ENCODE results near the gene LRP1. TPM values are rescaled to one million over a fixed set of nuclear protein-coding genes. Genes with fewer than 3 reads are reported as not detected.

The LRP1 gene
- total RNA-seq, 1 experiment from 2014 or later, result 9.0 TPM

- intact Hi-C loops (cut with micrococcal nuclease; ENCODE audit: unreplicated experiment), result no loop called here
- H3K36me3 ChIP-seq (ENCODE audit: control insufficient read depth, insufficient read depth, low read length), result no peaks in the 10 kb centered on the region
- H3K27me3 ChIP-seq (ENCODE audit: control insufficient read depth, insufficient read depth, low read length), result no peaks in the 10 kb centered on the region
- H3K4me1 ChIP-seq (ENCODE audit: control insufficient read depth, insufficient read depth, low read length), result no peaks in the 10 kb centered on the region
- H3K4me3 ChIP-seq (ENCODE audit: low read depth in 2 of 2, low read length in 2 of 2), result no peak overlapping the region
- no peak overlapping the region for H3K27ac ChIP-seq (ENCODE audit: low read length)
- no peaks in the 10 kb centered on the region for H3K9me3 ChIP-seq (ENCODE audit: control insufficient read depth, insufficient read depth, low read depth, low read length)
- in situ Hi-C loops (cut with HindIII; ENCODE audit: low pct_unique_long_range_greater_than_20kb, low sequenced_read_pairs), result no loop called here
- ChIA-PET POLR2A (no interaction called here), CTCF (no interaction called here)
- no TSS peak for BruUV-seq (replicated peaks)
- TF ChIP-seq TCF7L2 (IDR thresholded peaks at IDR 0.05; ENCODE audit: low read depth, low read length), result no peak
- TF ChIP-seq CTCF (IDR thresholded peaks at IDR 0.05), result no peak
- no peak for TF ChIP-seq SIN3A (IDR thresholded peaks at IDR 0.05; ENCODE audit: borderline replicate concordance, insufficient read depth, low read depth, low read length)
- TF ChIP-seq POLR2AphosphoS5 (IDR thresholded peaks at IDR 0.05; ENCODE audit: low read depth, low read length), result no peak
- no peak for TF ChIP-seq REST (IDR thresholded peaks at IDR 0.05; ENCODE audit: insufficient read depth in 1 of 2, low read depth in 2 of 2, low read length in 1 of 2)
- DNase-seq (ENCODE audit: low read depth, low spot score), result no peak
- no peak for ATAC-seq
These were observed 66.0 kb downstream of the LRP1 start for GRCh38 chr12:57194253-57194652.

DNA sequence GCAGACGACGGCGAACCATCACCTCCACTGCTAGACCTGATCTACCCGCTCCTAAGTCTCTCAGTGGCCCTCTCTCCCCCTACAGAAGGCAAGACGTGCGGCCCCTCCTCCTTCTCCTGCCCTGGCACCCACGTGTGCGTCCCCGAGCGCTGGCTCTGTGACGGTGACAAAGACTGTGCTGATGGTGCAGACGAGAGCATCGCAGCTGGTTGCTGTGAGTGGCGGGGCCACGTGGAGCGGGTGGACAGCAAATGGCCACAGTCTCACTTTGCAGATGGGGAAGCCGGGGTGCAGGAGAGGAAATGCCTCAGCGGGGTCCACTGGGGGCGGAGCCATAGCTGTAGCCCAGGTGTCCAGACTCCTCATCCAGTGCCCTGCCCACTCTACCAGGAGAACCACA, 66.9 kb downstream of the LRP1 start:
- TF ChIP-seq POLR2AphosphoS5 (IDR thresholded peaks at IDR 0.05; ENCODE audit: low read depth, low read length) (no peak), SIN3A (IDR thresholded peaks at IDR 0.05; ENCODE audit: borderline replicate concordance, insufficient read depth, low read depth, low read length) (no peak), TCF7L2 (IDR thresholded peaks at IDR 0.05; ENCODE audit: low read depth, low read length) (no peak), REST (IDR thresholded peaks at IDR 0.05; ENCODE audit: insufficient read depth in 1 of 2, low read depth in 2 of 2, low read length in 1 of 2) (no peak), CTCF (IDR thresholded peaks at IDR 0.05) (no peak)
- H3K4me3 ChIP-seq (ENCODE audit: low read depth in 2 of 2, low read length in 2 of 2), result no peak overlapping the region
- in situ Hi-C loops (cut with HindIII; ENCODE audit: low pct_unique_long_range_greater_than_20kb, low sequenced_read_pairs) (no loop called here), intact Hi-C loops (cut with micrococcal nuclease; ENCODE audit: unreplicated experiment) (no loop called here)
- CTCF ChIA-PET, result no interaction called here
- BruUV-seq (replicated peaks), result no TSS peak
- no peak overlapping the region for H3K27ac ChIP-seq (ENCODE audit: low read length)
- no peaks in the 10 kb centered on the region for H3K27me3 ChIP-seq (ENCODE audit: control insufficient read depth, insufficient read depth, low read length)
- ATAC-seq (no peak), DNase-seq (ENCODE audit: low read depth, low spot score) (no peak)
- POLR2A ChIA-PET, result no interaction called here
- H3K36me3 ChIP-seq (ENCODE audit: control insufficient read depth, insufficient read depth, low read length), result no peaks in the 10 kb centered on the region
- no peaks in the 10 kb centered on the region for H3K4me1 ChIP-seq (ENCODE audit: control insufficient read depth, insufficient read depth, low read length)
- H3K9me3 ChIP-seq (ENCODE audit: control insufficient read depth, insufficient read depth, low read depth, low read length), result no peaks in the 10 kb centered on the region
